ENCODE results near the gene NLRC5.

Gene NLRC5

DNA sequence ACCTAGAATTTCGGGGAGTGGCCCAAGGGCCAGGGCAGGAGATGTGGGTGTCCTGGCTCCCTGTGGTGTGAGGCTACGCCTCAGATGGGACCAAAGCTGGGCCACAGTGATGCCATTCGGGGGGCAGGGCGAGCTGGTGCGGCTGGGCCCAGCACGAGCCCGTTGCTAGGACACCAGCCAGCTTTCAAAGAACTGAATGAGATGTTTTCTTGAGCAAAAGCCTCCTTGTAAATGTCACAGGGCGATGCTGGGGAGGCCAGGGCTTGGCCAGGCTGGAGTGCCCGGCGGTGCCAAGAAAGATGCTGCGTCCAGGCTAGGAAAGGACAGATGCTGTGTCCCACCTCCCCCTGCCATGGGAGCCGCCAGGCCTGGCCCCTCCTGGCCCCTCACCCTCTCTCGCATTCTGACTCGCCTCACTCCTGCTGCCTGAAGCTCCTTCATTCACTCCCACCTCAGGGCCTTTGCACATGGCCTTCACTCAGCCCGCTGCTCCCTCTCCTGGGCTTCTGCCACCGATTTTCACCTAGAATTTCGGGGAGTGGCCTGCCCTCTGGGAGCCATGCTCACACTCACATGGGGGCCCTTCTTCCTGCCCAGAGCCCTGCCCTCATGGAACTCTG is 142.1 kb downstream of the NLRC5 start:
- DNase-seq = no peak

DNA sequence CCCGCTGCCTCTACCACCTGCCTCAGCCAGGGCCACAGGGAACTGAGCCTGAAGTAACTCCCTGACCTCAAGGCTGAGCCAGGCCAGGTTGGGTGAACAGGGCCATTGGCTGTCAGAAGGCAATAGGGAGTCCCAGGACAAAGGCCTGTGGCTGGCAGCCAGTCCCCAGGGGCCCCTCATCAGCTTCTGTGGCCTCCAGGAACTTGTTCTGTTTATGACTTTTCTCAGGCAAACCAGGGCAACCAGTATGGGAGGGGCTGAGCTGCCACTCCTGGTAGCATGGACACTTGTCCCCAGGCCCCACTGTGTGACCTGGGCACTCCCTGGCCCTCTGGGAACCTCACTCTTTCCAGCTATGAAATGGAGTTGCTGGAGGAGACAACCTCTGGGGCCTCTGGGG is 143.1 kb downstream of the NLRC5 start:
- no peak for DNase-seq

DNA sequence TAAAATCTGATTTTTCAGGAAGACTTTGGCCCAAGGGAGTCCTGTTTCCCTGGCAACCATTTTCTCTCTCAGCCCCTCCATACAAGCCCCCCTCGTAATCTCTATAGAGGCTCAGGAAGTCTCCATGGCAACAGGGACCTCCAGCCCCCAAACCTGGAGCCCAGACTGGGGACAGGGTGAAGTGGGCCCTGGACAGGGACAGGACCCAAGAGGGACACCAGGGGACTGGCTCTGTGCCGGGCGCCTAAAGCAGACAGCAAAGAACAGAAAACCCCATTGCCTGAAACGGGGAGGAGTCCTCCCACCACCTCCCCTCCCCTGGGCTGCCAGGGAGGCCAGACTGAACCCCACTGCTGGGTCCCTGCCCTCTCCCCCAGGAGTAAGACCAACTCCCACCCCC is 143.7 kb downstream of the NLRC5 start:
- DNase-seq = no peak
